ENCODE measurements around the gene ESRRB.

GRCh38 chr14:76396714-76397187 lies 20.8 kb downstream of the ESRRB start:
- no peak for TF ChIP-seq CTCF (IDR thresholded peaks at IDR 0.05; ENCODE audit: low read length)
- no peak for TF ChIP-seq EZH2 (IDR thresholded peaks at IDR 0.05; ENCODE audit: borderline replicate concordance, low read length)

Data from OCI-LY1 (cell line).